HCT116 (cell line): ENCODE data around the gene MBP. TPM values are rescaled to one million over a fixed set of nuclear protein-coding genes. Genes with fewer than 3 reads are reported as not detected.

ENCODE experiments used
- ATAC-seq: fragments of 200-7000 bp; cut with Tn5 transposase; 2 replicates; pipeline ENCODE4 v1.9.1; 2020; ENCODE audit warnings: mild to moderate bottlenecking, moderate library complexity
- BruUV-seq: library from RNA; stranded (reverse); fragments of 400-500 nt; replicated peaks from 2 replicates; lab custom pipeline; 2021; lab: Mats Ljungman, UMichigan
- CTCF ChIA-PET: fragments of 300-600 bp; sonication (Branson Sonifier 250); formaldehyde crosslinking; loops from one replicate; lab custom pipeline; 2021; ENCODE audit warnings: antibody characterized with exemption; lab: Charles Lee
- POLR2A ChIA-PET: fragments of 300-600, 350-600 bp; sonication (Branson Sonifier 250); formaldehyde crosslinking; loops from one replicate; lab custom pipeline; 2021; ENCODE audit warnings: antibody characterized with exemption; lab: Charles Lee
- RAD21 ChIA-PET, 2 experiments: fragments of 300-600 bp; sonication (Branson Sonifier 250); formaldehyde crosslinking; loops; one replicate each; lab custom pipeline; 2023; ENCODE audit warnings: low total read pairs in 2 of 2; ENCODE audit not compliant: uncharacterized antibody in 2 of 2, unreplicated experiment in 2 of 2, low non-redundant PET in 1 of 2; lab: Charles Lee
- DNase-seq: peaks from one replicate; pipeline ENCODE4 v3.0.0-alpha.2; 2010; ENCODE audit warnings: low read depth, low spot score
- H2AFZ ChIP-seq: fragments of 200-600 bp; shearing (Covaris generic), sonication (generic); 2 replicates; pipeline ENCODE4 v1.6.1; 2017; ENCODE audit warnings: low read depth, mixed run types, mixed read lengths, antibody characterized with exemption, low read length; ENCODE audit not compliant: poor library complexity, severe bottlenecking
- H3K27ac ChIP-seq: 2 replicates; pipeline ENCODE4 v1.5.1; 2012; ENCODE audit warnings: low read depth, low read length
- H3K27me3 ChIP-seq: fragments of 200-600 bp; sonication (generic); 2 replicates; pipeline ENCODE4 v1.6.1; 2016; ENCODE audit warnings: mixed run types, low read length, mixed read lengths; ENCODE audit not compliant: insufficient read depth
- H3K36me3 ChIP-seq, 2 experiments: fragments of 200-500 bp in 1 of 2; fragments of 200-600 bp in 1 of 2; sonication (Bioruptor generic) in 1 of 2; sonication (generic) in 1 of 2; 2 replicates each; pipeline versions ENCODE4 v1.5.1 to v1.6.1; 2014 to 2016; ENCODE audit warnings: low read length in 2 of 2, inconsistent platforms in 1 of 2, mixed read lengths in 1 of 2, mixed run types in 1 of 2; ENCODE audit not compliant: insufficient read depth in 2 of 2, control insufficient read depth in 1 of 2
- H3K4me1 ChIP-seq, 2 experiments: fragments of 200-600 bp in 1 of 2; sonication (generic) in 1 of 2; 2 replicates each; pipeline versions ENCODE4 v1.5.1 to v1.6.1; 2012 to 2017; ENCODE audit warnings: low read length in 2 of 2, inconsistent platforms in 1 of 2, mild to moderate bottlenecking in 1 of 2, mixed read lengths in 1 of 2, mixed run types in 1 of 2, moderate library complexity in 1 of 2; ENCODE audit not compliant: insufficient read depth in 2 of 2, control insufficient read depth in 1 of 2
- H3K4me2 ChIP-seq: fragments of 200-600 bp; sonication (generic); 2 replicates; pipeline ENCODE4 v1.6.1; 2017; ENCODE audit warnings: mixed run types, low read length, mixed read lengths
- H3K4me3 ChIP-seq, 2 experiments: fragments of 200-600 bp in 1 of 2; sonication (generic) in 1 of 2; replicated peaks in 1 of 2; 2 replicates each; pipeline ENCODE4 v1.5.1; 2011 to 2016; ENCODE audit warnings: low read length in 2 of 2, control low read depth in 1 of 2, low read depth in 1 of 2, mild to moderate bottlenecking in 1 of 2, mixed read lengths in 1 of 2, mixed run types in 1 of 2
- H3K79me2 ChIP-seq: fragments of 200-600 bp; sonication (generic); 2 replicates; pipeline ENCODE4 v1.6.1; 2017; ENCODE audit warnings: mild to moderate bottlenecking, mixed run types, low read length, moderate library complexity, mixed read lengths; ENCODE audit not compliant: insufficient read depth
- H3K9ac ChIP-seq: fragments of 200-600 bp; sonication (generic); 2 replicates; pipeline ENCODE4 v1.6.1; 2016; ENCODE audit warnings: low read length, mixed read lengths
- H3K9me2 ChIP-seq: fragments of 200-600 bp; sonication (generic), shearing (Covaris generic); 2 replicates; pipeline ENCODE4 v1.6.1; 2017; ENCODE audit warnings: mixed run types, mild to moderate bottlenecking, moderate library complexity; ENCODE audit not compliant: insufficient read depth
- H3K9me3 ChIP-seq, 2 experiments: fragments of 200-500 bp in 1 of 2; fragments of 200-600 bp in 1 of 2; sonication (Bioruptor generic) in 1 of 2; sonication (generic) in 1 of 2; 2 replicates each; pipeline ENCODE4 v1.6.1; 2014 to 2017; ENCODE audit warnings: low read length in 2 of 2, mixed read lengths in 2 of 2, inconsistent platforms in 1 of 2, low read depth in 1 of 2, mild to moderate bottlenecking in 1 of 2, mixed run types in 1 of 2, moderate library complexity in 1 of 2; ENCODE audit not compliant: control insufficient read depth in 1 of 2, insufficient read depth in 1 of 2
- H4K20me1 ChIP-seq: fragments of 200-600 bp; sonication (generic), shearing (Covaris generic); 2 replicates; pipeline ENCODE4 v1.6.1; 2017; ENCODE audit warnings: mixed run types, mild to moderate bottlenecking, moderate library complexity; ENCODE audit not compliant: insufficient read depth
- CBX3 ChIP-seq: IDR thresholded peaks from 2 replicates; pipeline ENCODE4 v1.6.1; 2012; ENCODE audit warnings: low read depth
- POLR2AphosphoS5 ChIP-seq: IDR thresholded peaks from 2 replicates; pipeline ENCODE4 v1.6.1; 2011; ENCODE audit warnings: mild to moderate bottlenecking, low read depth, low read length, moderate library complexity
- intact Hi-C: fragments of 100-400 bp; cut with micrococcal nuclease; formaldehyde crosslinking; loops from 2 replicates; pipeline ENCODE4 v1.10.0; 2022
- total RNA-seq: library from RNA; stranded (reverse); gene quantifications from one replicate; pipeline ENCODE4 v1.2.1, GENCODE V29; 2021; ENCODE audit not compliant: unreplicated experiment
- TF ChIP-seq, protein P1 (sequence below): IDR thresholded peaks from 2 replicates; pipeline ENCODE4 v1.6.1; 2012
- TF ChIP-seq, protein P2 (sequence below), 3 experiments: fragments of 200-600 bp in 1 of 3; sonication (generic) in 1 of 3; IDR thresholded peaks in 2 of 3; conservative IDR thresholded peaks in 1 of 3; 2 replicates each; pipeline ENCODE4 v1.5.1; 2012 to 2017; ENCODE audit warnings: low read depth in 2 of 3, low read length in 2 of 3, antibody characterized with exemption in 1 of 3, borderline replicate concordance in 1 of 3, control low read depth in 1 of 3, mild to moderate bottlenecking in 1 of 3, mixed read lengths in 1 of 3, mixed run types in 1 of 3, moderate library complexity in 1 of 3; ENCODE audit not compliant: insufficient read depth in 1 of 3

The MBP gene
- total RNA-seq, 1 experiment from 2014 or later, result 34.9 TPM

DNA sequence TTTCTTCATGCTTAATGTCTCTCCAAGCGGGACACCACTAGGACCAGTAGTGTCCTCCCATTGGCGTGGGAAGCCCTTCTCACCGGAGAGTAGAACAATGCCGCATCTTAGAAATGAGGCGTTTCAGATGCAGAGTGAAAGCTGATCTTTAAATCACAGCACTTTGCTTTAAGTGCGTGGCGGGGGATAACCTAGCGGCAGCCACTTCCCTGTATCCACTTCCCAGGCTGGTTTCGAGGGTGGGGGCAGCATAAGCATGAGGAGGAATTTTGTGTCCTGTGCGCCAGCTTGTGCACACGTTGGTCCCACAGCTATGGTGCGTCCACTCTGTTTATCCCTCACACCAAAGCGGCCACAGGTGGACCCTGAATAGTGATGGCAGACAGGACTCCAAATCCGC lies 63.1 kb downstream of the MBP start:
- H3K9me2 ChIP-seq, result no peaks in the 10 kb centered on the region
- BruUV-seq, result no TSS peak
- H3K9me3 ChIP-seq, result no peaks in the 10 kb centered on the region
- POLR2A ChIA-PET, result no interaction called here
- RAD21 ChIA-PET, result no interaction called here
- CTCF ChIA-PET, result interaction anchor here (0.7 kb wide), 1 partner anchor 69 kb away, joined by 4 read pairs; no protein-coding TSS in a partner anchor
- TF ChIP-seq, protein P1, sequence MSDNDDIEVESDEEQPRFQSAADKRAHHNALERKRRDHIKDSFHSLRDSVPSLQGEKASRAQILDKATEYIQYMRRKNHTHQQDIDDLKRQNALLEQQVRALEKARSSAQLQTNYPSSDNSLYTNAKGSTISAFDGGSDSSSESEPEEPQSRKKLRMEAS, result no peak
- TF ChIP-seq, protein P2, sequence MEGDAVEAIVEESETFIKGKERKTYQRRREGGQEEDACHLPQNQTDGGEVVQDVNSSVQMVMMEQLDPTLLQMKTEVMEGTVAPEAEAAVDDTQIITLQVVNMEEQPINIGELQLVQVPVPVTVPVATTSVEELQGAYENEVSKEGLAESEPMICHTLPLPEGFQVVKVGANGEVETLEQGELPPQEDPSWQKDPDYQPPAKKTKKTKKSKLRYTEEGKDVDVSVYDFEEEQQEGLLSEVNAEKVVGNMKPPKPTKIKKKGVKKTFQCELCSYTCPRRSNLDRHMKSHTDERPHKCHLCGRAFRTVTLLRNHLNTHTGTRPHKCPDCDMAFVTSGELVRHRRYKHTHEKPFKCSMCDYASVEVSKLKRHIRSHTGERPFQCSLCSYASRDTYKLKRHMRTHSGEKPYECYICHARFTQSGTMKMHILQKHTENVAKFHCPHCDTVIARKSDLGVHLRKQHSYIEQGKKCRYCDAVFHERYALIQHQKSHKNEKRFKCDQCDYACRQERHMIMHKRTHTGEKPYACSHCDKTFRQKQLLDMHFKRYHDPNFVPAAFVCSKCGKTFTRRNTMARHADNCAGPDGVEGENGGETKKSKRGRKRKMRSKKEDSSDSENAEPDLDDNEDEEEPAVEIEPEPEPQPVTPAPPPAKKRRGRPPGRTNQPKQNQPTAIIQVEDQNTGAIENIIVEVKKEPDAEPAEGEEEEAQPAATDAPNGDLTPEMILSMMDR (IDR thresholded peaks at IDR 0.05 in 2 of 3, conservative IDR thresholded peaks at IDR 0.05 in 1 of 3; ENCODE audit: borderline replicate concordance in 1 of 3, insufficient read depth in 1 of 3, low read depth in 2 of 3, low read length in 2 of 3), result no peak
- TF ChIP-seq POLR2AphosphoS5, result no peak
- TF ChIP-seq CBX3, result no peak
- H3K4me2 ChIP-seq, result no peak overlapping the region
- DNase-seq (no peak), ATAC-seq (no peak)
- no peak overlapping the region for H3K27ac ChIP-seq
- no peak overlapping the region for H3K4me3 ChIP-seq
- H3K79me2 ChIP-seq, result peaks cover 45% of the 10 kb centered on the region; the same call in 1 of the 2 replicates
- H3K36me3 ChIP-seq, result no peaks in the 10 kb centered on the region
- intact Hi-C loops, result loop anchor here (5.0 kb wide), 2 partner anchors 143 to 247 kb away; partner anchors contain the start of gene ZNF236
- no peaks in the 10 kb centered on the region for H4K20me1 ChIP-seq
- H3K9ac ChIP-seq, result no peak overlapping the region
- H2AFZ ChIP-seq, result no peak overlapping the region
- peaks cover 45 to 64% of the 10 kb centered on the region in 2 experiments for H3K4me1 ChIP-seq
- no peaks in the 10 kb centered on the region for H3K27me3 ChIP-seq
